GM18951 (cell line): Measurements from ENCODE around the gene NOP9.

Source experiments
- POLR2A ChIP-seq: IDR thresholded peaks from 4 replicates; pipeline ENCODE4 v1.6.1; 2011; ENCODE audit warnings: mild to moderate bottlenecking; ENCODE audit not compliant: insufficient read length, insufficient read depth; ENCODE audit errors: extremely low read depth
- in situ Hi-C: fragments of 300-500 bp; cut with MboI; formaldehyde crosslinking; loops from one replicate; pipeline ENCODE4 v1.12.0; 2022; ENCODE audit warnings: low sequenced_read_pairs, mixed read lengths, inconsistent platforms; ENCODE audit not compliant: unreplicated experiment

The NOP9 gene

GRCh38 chr14:24282736-24283135, 16.9 kb upstream of the NOP9 start:
- in situ Hi-C loops = no loop called here
- TF ChIP-seq POLR2A = no peak

GRCh38 chr14:24283796-24284460, 15.7 kb upstream of the NOP9 start:
- no peak for TF ChIP-seq POLR2A
- in situ Hi-C loops = no loop called here

GRCh38 chr14:24284501-24285035, 15.1 kb upstream of the NOP9 start:
- TF ChIP-seq POLR2A = no peak
- in situ Hi-C loops = no loop called here

GRCh38 chr14:24285351-24285750, 14.3 kb upstream of the NOP9 start:
- in situ Hi-C loops = no loop called here
- no peak for TF ChIP-seq POLR2A

- no peak for TF ChIP-seq POLR2A
- in situ Hi-C loops = no loop called here
These were observed 12.7 kb upstream of the NOP9 start for GRCh38 chr14:24286996-24287395.

GRCh38 chr14:24289649-24290280, 9.9 kb upstream of the NOP9 start:
- in situ Hi-C loops = no loop called here
- TF ChIP-seq POLR2A = no peak

- no peak for TF ChIP-seq POLR2A
These were observed 8.9 kb upstream of the NOP9 start for GRCh38 chr14:24290746-24291145.

GRCh38 chr14:24291446-24292117, 8.1 kb upstream of the NOP9 start:
- in situ Hi-C loops = no loop called here
- no peak for TF ChIP-seq POLR2A

More at GRCh38 chr14:24290746-24291145, 8.9 kb upstream of the NOP9 start:
- in situ Hi-C loops = no loop called here

- in situ Hi-C loops = no loop called here
- TF ChIP-seq POLR2A = no peak
These were observed 7.4 kb upstream of the NOP9 start for GRCh38 chr14:24292118-24292807.

- in situ Hi-C loops = no loop called here
- TF ChIP-seq POLR2A = no peak
These were observed 6.1 kb upstream of the NOP9 start for GRCh38 chr14:24293525-24293924.

GRCh38 chr14:24296341-24297157, 3.1 kb upstream of the NOP9 start:
- TF ChIP-seq POLR2A = no peak
- in situ Hi-C loops = loop anchor here (5.0 kb wide), 1 partner anchor 54 kb away; the partner anchor contains the start of gene TINF2
